AG10803 (cell line): ENCODE data around the gene PPIL3.
"Not testable (repeated sequence)": the region's sequence is repeated elsewhere in the genome, so short reads cannot be mapped to it uniquely, and the experiment has no call there.

Experiments used
- DNase-seq: peaks from one replicate; pipeline ENCODE4 v3.0.0; 2010; ENCODE audit warnings: low read depth
- H3K4me3 ChIP-seq: 2 replicates; pipeline ENCODE4 v1.5.1; 2011; ENCODE audit warnings: mild to moderate bottlenecking, low read length, control low read depth
- CTCF ChIP-seq: conservative IDR thresholded peaks from 2 replicates; pipeline ENCODE4 v1.5.1; 2011; ENCODE audit warnings: mild to moderate bottlenecking, low read length, control low read depth, inconsistent platforms

The PPIL3 gene

GRCh38 chr2:200905618-200906296 lies 16.9 kb upstream of the PPIL3 start:
- DNase-seq = peak; percentile 75
- peak; percentile 88 for TF ChIP-seq CTCF

GRCh38 chr2:200901459-200902072 lies 12.7 kb upstream of the PPIL3 start:
- H3K4me3 ChIP-seq = no peak overlapping the region
- DNase-seq = peak; percentile 89
- TF ChIP-seq CTCF = peak; percentile 87

More at GRCh38 chr2:200905618-200906296, 16.9 kb upstream of the PPIL3 start:
- H3K4me3 ChIP-seq = no peak overlapping the region

- no peak for TF ChIP-seq CTCF
- no peak for DNase-seq
- H3K4me3 ChIP-seq = no peak overlapping the region
These were observed 10.6 kb upstream of the PPIL3 start for GRCh38 chr2:200899482-200899881.

- DNase-seq, H3K4me3 ChIP-seq: not testable (repeated sequence)
These were observed 7.1 kb downstream of the PPIL3 start for GRCh38 chr2:200881715-200882249.

GRCh38 chr2:200878289-200878880 lies 10.5 kb downstream of the PPIL3 start:
- DNase-seq = no peak
- TF ChIP-seq CTCF = no peak

GRCh38 chr2:200877443-200877842 lies 11.4 kb downstream of the PPIL3 start:
- no peak for DNase-seq
- no peak for TF ChIP-seq CTCF
- no peak overlapping the region for H3K4me3 ChIP-seq

More at GRCh38 chr2:200878289-200878880, 10.5 kb downstream of the PPIL3 start:
- no peak overlapping the region for H3K4me3 ChIP-seq

GRCh38 chr2:200873560-200873959 lies 15.3 kb downstream of the PPIL3 start:
- no peak overlapping the region for H3K4me3 ChIP-seq
- TF ChIP-seq CTCF = no peak
- DNase-seq = no peak
